GM12891 (cell line): ENCODE measurements around the gene PFDN2.

Source experiments
- POLR2A ChIP-seq: IDR thresholded peaks from 2 replicates; pipeline ENCODE4 v1.6.1; 2011; ENCODE audit warnings: low read depth, low read length, control low read depth
- POLR2AphosphoS5 ChIP-seq: IDR thresholded peaks from 2 replicates; pipeline ENCODE4 v1.6.1; 2011; ENCODE audit warnings: low read depth, low read length, control low read depth
- POU2F2 ChIP-seq: IDR thresholded peaks from 2 replicates; pipeline ENCODE4 v1.6.1; 2011; ENCODE audit warnings: low read depth, mild to moderate bottlenecking, control low read depth, low read length, moderate library complexity
- SPI1 ChIP-seq: IDR thresholded peaks from 2 replicates; pipeline ENCODE4 v1.6.1; 2011; ENCODE audit warnings: low read depth, low read length, control low read depth
- TAF1 ChIP-seq: IDR thresholded peaks from 2 replicates; pipeline ENCODE4 v1.6.1; 2011; ENCODE audit warnings: low read depth, low read length, control low read depth

GRCh38 chr1:161072751-161073449 is 44.9 kb downstream of the PFDN2 start:
- TF ChIP-seq SPI1 (no peak), POLR2AphosphoS5 (no peak), TAF1 (no peak), POLR2A (no peak), POU2F2 (no peak)
